K562 (cell line): ENCODE measurements around the gene PIN1. TPM values are rescaled to one million over a fixed set of nuclear protein-coding genes. Genes with fewer than 3 reads are reported as not detected.

Source experiments
- ARHGAP35 ChIP-seq: fragments of 450-650 bp; IDR thresholded peaks from 2 replicates; pipeline ENCODE4 v1.6.1; 2018; ENCODE audit not compliant: partially characterized antibody
- CAMTA2 ChIP-seq: fragments of 250-450 bp; sonication (Bioruptor Pico); conservative IDR thresholded peaks from 2 replicates; pipeline ENCODE4 v1.5.1; 2022
- EP300 ChIP-seq: IDR thresholded peaks from 2 replicates; pipeline ENCODE4 v1.6.1; 2012; ENCODE audit warnings: low read length, improper control_type of control experiment
- EP400 ChIP-seq: fragments of 450-650 bp; IDR thresholded peaks from 2 replicates; pipeline ENCODE4 v1.6.1; 2017; ENCODE audit warnings: antibody characterized with exemption, mild to moderate bottlenecking, moderate library complexity
- GTF2F1 ChIP-seq: IDR thresholded peaks from 2 replicates; pipeline ENCODE4 v1.6.1; 2011; ENCODE audit warnings: low read depth, low read length, improper control_type of control experiment
- HMG20B ChIP-seq: fragments of 250-450 bp; sonication (Bioruptor Pico); IDR thresholded peaks from 2 replicates; pipeline ENCODE4 v1.5.0; 2021; ENCODE audit warnings: mild to moderate bottlenecking
- HOXB6 ChIP-seq: fragments of 250-450 bp; sonication (Bioruptor Pico); IDR thresholded peaks from 2 replicates; pipeline ENCODE4 v1.5.1; 2022; ENCODE audit warnings: mild to moderate bottlenecking, borderline replicate concordance
- IRF9 ChIP-seq: fragments of 450-650 bp; IDR thresholded peaks from 2 replicates; pipeline ENCODE4 v1.6.1; 2016; ENCODE audit warnings: missing biosample characterization, missing genetic modification characterization
- MEIS2 ChIP-seq: fragments of 450-650 bp; IDR thresholded peaks from 2 replicates; pipeline ENCODE4 v1.6.1; 2014; ENCODE audit warnings: mild to moderate bottlenecking; ENCODE audit not compliant: partially characterized antibody
- NBN ChIP-seq: fragments of 450-650 bp; IDR thresholded peaks from 2 replicates; pipeline ENCODE4 v1.6.1; 2016; ENCODE audit warnings: low read depth, mild to moderate bottlenecking
- OTX1 ChIP-seq: fragments of 450-650 bp; formaldehyde crosslinking; IDR thresholded peaks from 2 replicates; pipeline ENCODE4 v1.4.0; 2022; ENCODE audit warnings: mild to moderate bottlenecking
- PKNOX1 ChIP-seq: fragments of 450-650 bp; IDR thresholded peaks from 2 replicates; pipeline ENCODE4 v1.6.1; 2016
- RFX7 ChIP-seq: fragments of 250-450 bp; sonication (Bioruptor Pico); IDR thresholded peaks from 2 replicates; pipeline ENCODE4 v1.5.1; 2021; ENCODE audit warnings: mild to moderate bottlenecking
- SETDB1 ChIP-seq: IDR thresholded peaks from one replicate; pipeline ENCODE4 v1.6.1; 2012; ENCODE audit warnings: low read length, control low read depth, inconsistent platforms
- SREBF1 ChIP-seq: fragments of 150-350 bp; IDR thresholded peaks from 2 replicates; pipeline ENCODE4 v1.6.1; 2014; ENCODE audit warnings: antibody characterized with exemption, low read depth, low read length, borderline replicate concordance
- TAF15 ChIP-seq: fragments of 200-400 bp; formaldehyde crosslinking; IDR thresholded peaks from 2 replicates; pipeline ENCODE4 v1.6.1; 2017; ENCODE audit warnings: mild to moderate bottlenecking, low read depth, low read length, moderate library complexity
- TSC22D4 ChIP-seq: fragments of 450-650 bp; IDR thresholded peaks from 2 replicates; pipeline ENCODE4 v1.6.1; 2016; ENCODE audit warnings: missing genetic modification characterization, missing biosample characterization, control low read depth
- ZNF121 ChIP-seq: sonication (generic); formaldehyde crosslinking; conservative IDR thresholded peaks from 2 replicates; pipeline ENCODE4 v1.8.0; 2022; ENCODE audit warnings: missing genetic modification reagents
- ZNF197 ChIP-seq: fragments of 200-800 bp; sonication (Bioruptor generic); IDR thresholded peaks from 2 replicates; pipeline ENCODE4 v1.6.1; 2016; ENCODE audit warnings: low read depth, missing genetic modification characterization, missing compliant biosample characterization
- ZNF324 ChIP-seq: fragments of 250-450 bp; sonication (Bioruptor Pico); IDR thresholded peaks from 2 replicates; pipeline ENCODE4 v1.4.0; 2020; ENCODE audit warnings: mild to moderate bottlenecking
- ZNF431 ChIP-seq: sonication (generic); formaldehyde crosslinking; IDR thresholded peaks from 2 replicates; pipeline ENCODE4 v1.8.0; 2022; ENCODE audit warnings: mild to moderate bottlenecking, missing genetic modification reagents
- ZNF740 ChIP-seq, 3 experiments: fragments of 200-800 bp in 1 of 3; sonication (Bioruptor generic) in 1 of 3; sonication (generic) in 1 of 3; formaldehyde crosslinking in 1 of 3; IDR thresholded peaks; 2 replicates each; pipeline versions ENCODE4 v1.6.1 to v1.8.0; 2016 to 2022; ENCODE audit warnings: mild to moderate bottlenecking in 2 of 3, missing compliant biosample characterization in 2 of 3, missing genetic modification characterization in 2 of 3, missing genetic modification reagents in 1 of 3
- ZNF766 ChIP-seq: fragments of 200-800 bp; sonication (Bioruptor generic); conservative IDR thresholded peaks from 2 replicates; pipeline ENCODE4 v1.6.1; 2016; ENCODE audit warnings: missing genetic modification characterization, missing compliant biosample characterization
- polyA plus RNA-seq, 8 experiments: library from polyadenylated mRNA; depleted of rRNA in 4 of 8; stranded (reverse) in 5 of 8; unstranded in 3 of 8; fragments of >200 nt; fragmentation: Nextera tagmentation in 2 of 8; fragmentation: Illumina TruSeq in 1 of 8; extraction: Ambion mirVana in 2 of 8; extraction: Trizol in 1 of 8; gene quantifications; 2 replicates each; pipeline versions ENCODE4 v1.2.1 to v1.2.3, GENCODE V29; 2011 to 2014; ENCODE audit warnings: inconsistent platforms in 1 of 8, missing spikeins in 1 of 8
- total RNA-seq, 7 experiments: library from RNA; depleted of rRNA in 6 of 7; stranded (reverse); fragments of >200 nt in 6 of 7; fragmentation: Illumina TruSeq in 2 of 7; extraction: Trizol in 2 of 7; gene quantifications; 2 replicates each; pipeline versions ENCODE4 v1.2.1 to v1.2.3, GENCODE V29; 2011 to 2021; ENCODE audit warnings: low replicate concordance in 1 of 7

PIN1 gene
- total and polyA plus RNA-seq, 9 of the 15 experiments (the other 6 are each of a cell fraction or from before 2014, with no cell fraction given) = 1.6 to 178 (median 42.5) TPM

GRCh38 chr19:9818734-9819595 lies 16.2 kb upstream of the PIN1 start, which contains the start of gene FBXL12 (continued):
- TF ChIP-seq EP300 = no peak
- peak; percentile 94 for TF ChIP-seq EP400
- no peak for TF ChIP-seq CAMTA2
- TF ChIP-seq ARHGAP35 = no peak
- no peak for TF ChIP-seq SETDB1
- no peak for TF ChIP-seq TAF15
- no peak for TF ChIP-seq MEIS2
- TF ChIP-seq ZNF121 (CRISPR knock-in tag) = no peak
- TF ChIP-seq ZNF740 (CRISPR knock-in tag; IDR thresholded peaks at IDR 0.05) = no peak
- no peak for TF ChIP-seq ZNF740 (tag; IDR thresholded peaks at IDR 0.05)
- TF ChIP-seq ZNF431 (CRISPR knock-in tag) = no peak
- TF ChIP-seq SREBF1 = peak; percentile 90
- no peak for TF ChIP-seq ZNF766 (CRISPR knock-in tag)
- no peak for TF ChIP-seq HMG20B (CRISPR knock-in tag)
- no peak for TF ChIP-seq RFX7
- no peak for TF ChIP-seq OTX1 (CRISPR knock-in tag)
- peak; percentile 66; the same call in 1 of the 2 replicates for TF ChIP-seq PKNOX1
- TF ChIP-seq ZNF324 (CRISPR knock-in tag) = no peak
- no peak for TF ChIP-seq GTF2F1
- no peak for TF ChIP-seq NBN
- no peak for TF ChIP-seq ZNF197
- no peak for TF ChIP-seq TSC22D4
- no peak for TF ChIP-seq HOXB6
- no peak for TF ChIP-seq IRF9 (tag)
